HG03457 (cell line): ENCODE data around the gene ARRDC1.
"Not testable (repeated sequence)": the region's sequence is repeated elsewhere in the genome, so short reads cannot be mapped to it uniquely, and the experiment has no call there.

Source experiments
- ATAC-seq: cut with Tn5 transposase; IDR thresholded peaks from one replicate; pipeline ENCODE4 v1.9.1; 2021; ENCODE audit warnings: moderate number of reproducible peaks; ENCODE audit not compliant: unreplicated experiment

The ARRDC1 gene

DNA sequence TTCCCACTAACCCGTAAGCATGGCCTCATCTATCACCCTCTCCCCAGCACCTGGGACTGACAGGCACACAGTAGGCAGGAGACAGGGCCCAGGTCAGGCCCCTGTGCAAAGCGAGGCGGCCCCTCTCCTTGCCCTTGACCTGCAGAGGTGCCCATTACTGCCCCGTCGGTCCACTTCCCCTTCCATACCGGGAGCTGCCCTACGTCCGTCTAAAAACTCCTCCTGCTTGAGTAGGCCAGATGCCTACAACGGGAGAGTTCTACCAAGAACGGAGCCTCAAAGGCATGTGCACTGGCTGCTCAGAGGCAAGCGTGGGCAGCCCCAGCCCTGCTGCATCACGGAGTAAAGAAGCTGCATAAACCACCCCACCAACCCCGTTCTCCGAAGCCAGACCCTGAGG lies 22.1 kb upstream of the ARRDC1 start:
- ATAC-seq = no peak

DNA sequence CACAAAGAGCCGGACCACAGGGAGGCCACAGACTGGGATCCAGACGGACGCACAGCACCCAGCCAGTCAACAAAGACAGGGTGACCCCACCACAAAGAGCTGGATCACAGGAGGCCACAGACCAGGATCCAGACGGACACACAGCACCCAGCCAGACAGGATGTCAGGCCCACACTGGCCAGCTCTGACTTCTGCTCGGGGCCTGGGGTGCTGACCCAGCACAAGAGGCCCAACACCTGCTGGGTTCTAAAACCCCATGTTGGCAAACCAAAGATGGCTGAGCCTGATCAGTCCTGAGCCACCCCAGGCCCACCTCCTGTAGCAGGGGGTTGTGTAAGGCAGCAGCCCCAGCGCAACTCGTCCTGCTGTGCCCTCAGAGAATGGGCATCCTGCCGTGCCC lies 21.5 kb upstream of the ARRDC1 start:
- no peak for ATAC-seq

- ATAC-seq = no peak
Observed at GRCh38 chr9:137586854-137587253, 18.6 kb upstream of the ARRDC1 start.

DNA sequence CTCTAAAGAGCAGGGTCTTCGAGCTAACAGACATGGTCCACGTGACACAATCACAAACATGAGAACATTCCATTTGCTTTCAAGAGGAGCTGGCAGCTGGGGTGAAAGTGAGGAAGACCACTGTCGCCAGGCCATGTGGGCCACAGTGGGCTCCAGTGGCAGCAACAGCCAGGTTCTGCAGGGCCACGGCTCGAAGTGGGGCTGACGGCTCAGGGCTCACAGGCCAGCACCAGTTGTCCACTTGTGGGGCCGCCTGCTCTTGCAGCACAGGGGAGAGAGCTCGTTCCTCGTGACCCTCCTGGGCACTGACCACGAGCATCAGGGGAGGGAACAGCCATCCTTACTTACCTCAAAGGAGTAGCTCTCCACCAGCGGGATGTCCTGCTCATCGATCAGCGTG lies 17.2 kb upstream of the ARRDC1 start:
- ATAC-seq = no peak

- no peak for ATAC-seq
Observed at GRCh38 chr9:137588891-137589290, 16.6 kb upstream of the ARRDC1 start.

DNA sequence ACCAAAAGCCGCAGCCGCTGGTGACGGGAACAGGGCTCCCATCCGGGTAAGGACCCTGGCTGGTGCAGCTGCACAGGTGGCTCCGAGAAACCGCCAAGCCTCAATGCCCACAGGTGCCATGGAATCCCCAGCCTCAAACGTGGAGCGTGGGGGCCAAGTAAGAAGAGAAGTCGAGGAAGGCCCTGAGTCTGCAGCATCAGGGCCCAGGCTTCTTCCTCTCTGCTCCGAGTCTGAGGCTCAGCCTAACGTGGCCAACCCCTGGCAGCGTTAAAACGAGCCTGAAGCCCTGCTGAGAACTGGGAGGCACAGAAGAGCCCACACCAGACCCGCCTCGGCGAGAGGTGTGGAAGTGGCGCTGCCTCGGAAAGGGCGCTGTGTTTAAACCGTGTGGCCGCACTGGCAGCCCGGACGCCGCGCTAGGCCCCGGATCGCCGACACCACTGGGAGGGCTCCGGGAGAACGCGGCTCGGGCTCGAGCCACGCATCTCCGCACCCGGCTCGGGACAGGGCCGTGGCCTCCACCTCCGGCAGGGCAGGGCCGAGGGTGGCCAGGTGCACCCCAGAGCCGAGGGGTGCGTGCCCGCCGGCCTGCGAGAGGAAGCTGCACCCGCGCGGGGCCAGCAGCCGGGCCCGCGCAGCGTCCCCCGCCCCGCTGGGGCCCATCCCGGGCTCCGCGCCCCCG lies 15.9 kb upstream of the ARRDC1 start:
- no peak for ATAC-seq

DNA sequence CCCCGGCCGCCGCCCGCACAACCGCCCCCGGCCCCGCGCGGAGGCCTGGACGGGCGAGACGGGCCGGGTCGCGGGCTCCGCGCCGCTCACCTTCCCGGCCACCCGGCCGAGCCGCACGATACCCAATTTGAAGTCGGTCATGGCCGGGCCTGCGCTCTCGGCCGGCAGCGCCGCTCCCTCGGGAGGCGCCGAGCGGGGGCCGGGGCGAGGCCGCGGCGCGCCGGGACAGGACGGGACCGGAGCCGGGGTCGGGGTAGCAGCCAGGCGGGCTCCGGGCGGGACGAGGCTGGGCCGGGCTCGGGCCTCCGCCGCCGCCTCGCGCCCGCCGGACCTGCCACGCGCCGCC lies 15.4 kb upstream of the ARRDC1 start:
- ATAC-seq = peak; percentile 5

DNA sequence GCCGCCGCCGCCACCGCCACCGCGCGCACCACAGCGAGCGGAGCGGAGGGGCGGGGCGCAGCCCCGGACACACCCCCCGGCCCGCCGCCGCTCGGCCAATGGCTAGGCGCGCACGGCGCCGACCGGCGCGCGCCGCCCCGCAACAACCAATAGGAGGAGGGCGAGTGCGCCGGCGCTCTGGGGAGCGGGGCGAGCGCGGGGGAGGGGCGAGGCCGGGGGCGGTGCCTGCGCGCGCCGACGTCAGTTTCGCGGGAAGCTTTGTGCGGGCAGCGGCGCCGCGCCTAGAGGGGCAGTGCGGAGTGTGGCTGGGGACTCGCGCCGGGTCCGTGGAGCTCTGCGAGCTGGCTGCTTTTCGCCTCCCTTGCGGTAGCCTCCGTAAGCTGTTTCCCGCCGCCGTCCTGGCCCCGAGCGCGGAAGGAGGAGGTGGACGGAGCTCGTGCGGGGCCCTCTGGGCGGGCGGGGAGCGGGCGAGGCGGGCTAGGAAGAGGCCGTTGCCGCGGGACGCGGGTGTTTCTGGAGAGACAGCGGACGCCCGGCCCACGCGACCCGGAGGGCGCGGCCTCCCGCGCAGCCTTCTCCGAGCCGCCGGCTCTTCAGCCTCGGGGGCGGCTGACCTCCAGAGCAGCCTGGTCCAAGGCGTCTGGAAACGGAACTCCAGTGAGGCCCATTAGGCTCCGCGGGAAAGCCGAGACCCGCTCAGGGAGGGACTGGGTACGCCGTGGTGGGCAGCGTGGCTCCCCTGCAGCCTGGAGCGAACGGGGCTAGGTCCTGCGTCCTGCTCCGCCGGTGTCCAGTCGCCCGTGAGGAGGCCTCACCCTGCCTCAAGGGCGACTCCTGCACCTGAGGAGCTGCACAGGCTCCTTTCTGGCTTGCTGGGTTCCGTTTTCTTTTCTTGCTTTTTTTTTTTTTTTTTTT lies 14.8 kb upstream of the ARRDC1 start, which contains the start of gene ZMYND19:
TSS of gene ZMYND19 (minus strand) at position 44 of the 915 bp plus-strand sequence. CDS start 249 bp downstream, outside the sequence.
- ATAC-seq = peak; percentile 70

DNA sequence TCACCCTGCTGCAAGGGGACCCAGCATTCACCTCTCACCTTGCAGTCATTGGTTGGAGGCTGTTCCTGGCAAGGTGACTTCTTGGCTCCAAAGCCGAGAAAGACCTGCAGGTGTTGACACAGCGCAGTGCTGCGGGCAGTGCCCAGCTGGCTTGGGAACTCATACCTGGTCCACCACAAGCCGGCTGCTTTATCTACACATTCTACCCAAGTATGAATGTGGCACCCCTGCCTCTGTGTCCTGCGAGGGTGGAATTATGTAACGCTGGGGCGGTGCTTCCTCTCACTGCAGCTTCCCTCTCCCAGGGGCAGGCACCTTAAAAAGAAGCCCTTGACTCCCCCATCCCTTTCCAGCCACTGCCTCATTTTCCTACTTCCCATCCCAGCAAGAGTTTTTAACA lies 12.7 kb upstream of the ARRDC1 start:
- ATAC-seq = no peak

- ATAC-seq = no peak
Observed at GRCh38 chr9:137593176-137593575, 12.3 kb upstream of the ARRDC1 start.

GRCh38 chr9:137596577-137596976 lies 8.9 kb upstream of the ARRDC1 start:
- not testable (repeated sequence) for ATAC-seq

- no peak for ATAC-seq
Observed at GRCh38 chr9:137598943-137599342, 6.5 kb upstream of the ARRDC1 start.

GRCh38 chr9:137602661-137603060 lies 2.8 kb upstream of the ARRDC1 start:
- ATAC-seq = no peak

- ATAC-seq = no peak
Observed at GRCh38 chr9:137603879-137604278, 1.6 kb upstream of the ARRDC1 start.

GRCh38 chr9:137604345-137605086 lies 970 bp upstream of the ARRDC1 start:
- no peak for ATAC-seq

- no peak for ATAC-seq
Observed at GRCh38 chr9:137606005-137606621, 627 bp downstream of the ARRDC1 start.

GRCh38 chr9:137606734-137607138 lies 1.2 kb downstream of the ARRDC1 start:
- no peak for ATAC-seq

DNA sequence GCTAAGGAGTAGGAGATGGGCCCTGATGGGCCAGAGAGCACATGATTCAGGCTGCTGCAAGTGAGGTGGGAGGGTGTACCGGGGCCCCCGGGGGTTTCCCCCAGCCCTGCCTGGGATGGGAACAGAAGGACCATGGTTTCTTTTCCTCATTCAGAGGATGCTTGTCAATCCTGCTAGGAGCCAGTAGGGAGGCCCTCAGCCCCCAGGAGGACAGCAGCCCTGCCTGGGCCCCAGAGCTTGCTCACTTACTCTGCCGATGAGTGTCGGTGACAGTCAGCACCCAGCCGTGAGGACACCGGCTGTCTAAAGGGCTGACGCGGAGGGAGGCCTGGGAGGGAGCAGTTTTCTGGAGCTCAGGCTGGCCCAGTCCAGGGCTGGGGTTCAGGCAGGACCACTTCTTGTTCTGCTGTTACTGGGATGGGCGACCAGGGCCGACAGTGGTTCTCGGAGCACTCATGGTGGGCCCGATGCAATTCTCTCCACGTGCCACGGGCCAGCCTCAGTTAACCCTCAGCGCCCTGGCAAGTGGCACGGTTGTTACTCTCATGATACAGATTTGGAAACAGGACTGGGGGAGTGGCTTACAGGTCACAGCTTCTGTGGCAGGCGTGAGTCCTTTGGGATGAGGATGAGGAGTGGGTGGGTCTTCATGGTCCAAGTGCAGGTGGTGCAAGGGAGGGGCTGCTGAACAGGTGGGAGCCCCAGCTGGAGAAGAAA lies 1.8 kb downstream of the ARRDC1 start:
- no peak for ATAC-seq

DNA sequence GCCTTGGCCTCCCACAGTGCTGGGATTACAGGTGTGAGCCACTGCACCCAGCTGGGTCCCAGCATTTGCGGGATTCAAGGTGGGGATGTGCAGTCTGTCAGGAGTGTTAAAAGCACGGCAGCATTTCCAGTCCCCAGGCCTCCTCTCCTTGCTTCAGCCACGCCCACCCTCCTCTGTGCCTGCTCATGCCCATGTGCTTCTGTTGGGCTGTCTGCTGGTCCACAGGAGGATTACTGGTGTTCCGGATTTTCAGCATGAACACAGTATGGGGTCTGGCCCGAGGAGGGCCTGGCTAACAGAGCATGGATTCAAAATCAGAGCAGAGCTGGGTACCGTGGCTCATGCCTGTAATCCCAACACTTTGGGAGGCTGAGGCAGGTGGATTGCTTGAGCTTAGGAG lies 5.5 kb downstream of the ARRDC1 start:
- no peak for ATAC-seq
